COR-L47 (cell line): ENCODE results near the gene LRMDA.

ENCODE experiments used
- DNase-seq: peaks from one replicate; lab custom pipeline; 2025; lab: John Stamatoyannopoulos, UW

Gene LRMDA

GRCh38 chr10:75431180-75432111 lies at the start of gene LRMDA:
TSS of gene LRMDA (plus strand) at chr10:75431624.
- DNase-seq: no peak

GRCh38 chr10:75386128-75386527 lies 45.3 kb upstream of the LRMDA start:
- no peak for DNase-seq

DNA sequence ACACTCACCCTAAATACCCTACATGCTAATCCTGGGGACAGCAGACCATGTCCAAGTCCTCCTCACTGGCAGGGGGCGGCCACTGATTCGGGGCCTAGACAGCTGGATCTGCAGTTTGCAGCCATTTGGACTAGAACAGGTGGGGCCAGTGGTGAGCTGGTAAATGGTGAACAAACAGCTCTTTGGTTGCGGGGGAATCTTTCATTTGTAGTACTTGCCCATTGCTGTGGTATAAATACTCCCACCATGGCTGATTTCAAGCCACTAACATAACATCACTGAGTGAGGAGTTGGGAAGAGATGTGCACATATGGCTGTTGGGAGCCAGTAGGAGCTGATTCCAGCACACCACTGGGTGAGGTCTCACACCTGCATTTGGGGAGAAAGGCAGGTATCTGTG lies 43.3 kb upstream of the LRMDA start:
- DNase-seq: no peak

DNA sequence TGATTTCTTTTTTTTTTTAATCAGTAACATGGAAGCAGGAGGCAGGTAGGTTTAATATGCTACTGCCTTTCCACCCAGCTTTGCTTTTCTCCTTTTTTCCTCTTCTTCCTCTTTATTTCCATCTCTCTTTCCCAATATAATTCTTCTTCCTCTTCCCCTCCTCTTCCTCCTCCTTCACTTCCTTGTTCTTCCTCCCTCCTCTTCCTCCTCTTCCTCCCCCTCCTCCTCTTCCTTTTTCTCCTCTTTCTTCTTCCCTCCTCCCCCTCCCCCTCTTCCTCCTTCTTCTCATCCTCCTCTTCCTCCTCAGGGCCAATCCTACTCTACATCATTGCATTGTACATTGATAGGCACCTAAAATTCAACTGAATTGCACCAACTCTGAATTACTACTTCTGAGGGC lies 41.2 kb upstream of the LRMDA start:
- no peak for DNase-seq

DNA sequence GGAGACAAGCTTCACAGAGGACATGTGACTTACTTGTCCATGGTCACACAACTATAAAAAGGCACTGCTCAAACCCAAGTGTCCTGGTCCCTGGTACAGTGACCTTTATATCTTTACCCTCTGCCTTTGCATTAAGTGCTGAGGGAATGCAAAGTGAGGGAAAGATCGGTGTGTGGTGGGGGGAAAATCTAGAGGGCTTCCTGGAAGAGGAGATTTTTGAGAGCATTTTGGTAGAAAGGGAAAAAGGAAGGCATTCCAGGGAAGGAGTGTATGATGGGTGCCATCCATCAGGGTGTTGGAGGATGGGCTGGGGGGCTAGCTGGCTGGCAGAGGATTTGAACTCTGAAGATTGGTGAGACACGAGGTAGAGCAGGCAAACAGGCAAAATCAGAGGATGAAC lies 39.2 kb upstream of the LRMDA start:
- DNase-seq: no peak

- DNase-seq: no peak
Observed at GRCh38 chr10:75392744-75393143, 38.7 kb upstream of the LRMDA start.

- no peak for DNase-seq
Observed at GRCh38 chr10:75394221-75394620, 37.2 kb upstream of the LRMDA start.

- DNase-seq: no peak
Observed at GRCh38 chr10:75395066-75395931, 36.1 kb upstream of the LRMDA start.

DNA sequence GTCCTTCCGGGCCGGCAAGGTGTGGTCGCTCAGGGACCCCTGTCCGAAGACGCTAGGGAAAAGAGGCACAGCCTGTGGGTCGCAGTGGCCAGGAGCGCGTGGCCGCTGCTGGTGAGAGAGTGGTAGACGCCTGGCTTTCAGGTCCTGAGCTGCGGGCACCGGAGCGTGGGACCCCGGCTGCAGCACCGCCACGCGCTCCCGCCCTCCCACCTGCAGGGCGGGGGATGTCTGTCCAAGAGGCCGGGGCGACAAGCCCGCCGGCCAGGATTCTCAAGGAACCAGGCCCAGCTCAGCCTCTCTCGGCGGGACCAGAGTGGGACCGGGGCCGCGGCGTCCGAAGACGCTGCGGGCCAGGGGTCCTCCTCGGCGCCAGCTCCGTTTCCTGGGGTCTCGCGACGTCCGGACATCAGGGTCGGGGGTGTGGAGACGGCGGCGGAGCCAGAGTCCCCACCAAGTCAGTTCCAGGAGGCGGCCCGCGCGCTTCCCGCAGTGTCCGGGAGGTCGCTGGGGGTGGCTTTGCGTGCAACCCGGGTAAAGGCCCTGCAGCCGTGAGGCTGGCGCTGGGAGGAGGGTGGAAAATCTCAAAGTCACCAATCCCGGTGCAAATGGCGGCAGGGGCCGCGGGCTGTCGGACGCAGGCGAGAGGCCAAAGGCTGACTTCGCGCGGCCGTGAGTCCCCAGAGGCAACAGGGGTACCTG lies 35.3 kb upstream of the LRMDA start:
- no peak for DNase-seq

GRCh38 chr10:75396631-75397495 lies 34.6 kb upstream of the LRMDA start:
- DNase-seq: no peak

- no peak for DNase-seq
Observed at GRCh38 chr10:75397496-75398199, 33.8 kb upstream of the LRMDA start.

- DNase-seq: no peak
Observed at GRCh38 chr10:75398200-75398691, 33.2 kb upstream of the LRMDA start.

DNA sequence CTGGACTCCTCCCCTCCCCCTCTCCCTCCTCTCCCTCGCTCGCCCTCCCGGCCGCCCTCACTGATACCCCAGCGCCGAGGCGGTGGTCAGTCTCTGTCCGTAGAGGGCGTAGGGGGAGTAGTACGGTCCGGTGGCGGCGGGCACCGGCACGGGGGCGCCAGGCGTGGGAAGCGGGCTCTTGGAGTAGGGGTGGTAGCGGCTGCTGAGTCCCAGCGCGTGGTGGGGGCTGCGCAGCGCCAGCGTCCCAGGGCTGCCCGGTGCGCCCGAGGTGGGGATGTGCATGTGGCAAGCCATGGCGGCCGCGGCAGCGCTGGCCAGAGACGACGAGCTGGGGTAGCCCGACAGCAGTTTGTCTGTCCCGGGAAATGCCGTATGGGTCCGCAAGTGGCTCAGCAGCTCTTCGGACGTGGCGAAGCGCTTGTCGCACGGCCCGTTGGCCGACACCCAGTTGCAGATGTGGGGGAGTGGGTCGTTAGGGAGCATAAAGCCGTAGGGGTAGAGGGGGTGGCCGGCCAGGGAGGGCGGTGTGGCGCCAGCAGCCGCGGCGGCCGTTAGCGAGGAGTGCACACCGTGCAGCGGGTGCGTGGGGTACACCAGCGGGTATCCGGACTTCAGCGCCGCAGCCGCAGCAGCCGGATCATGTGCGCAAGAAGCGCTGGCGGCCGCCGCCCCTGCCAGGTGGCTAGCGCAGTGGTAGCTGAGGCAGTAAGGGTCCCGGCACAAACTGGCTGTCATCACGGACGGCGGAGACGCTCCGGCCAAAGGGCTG lies 32.5 kb upstream of the LRMDA start:
- DNase-seq: no peak

- peak; percentile 42 for DNase-seq
Observed at GRCh38 chr10:75399461-75400162, 31.8 kb upstream of the LRMDA start.

- peak; percentile 24 for DNase-seq
Observed at GRCh38 chr10:75400163-75400770, 31.2 kb upstream of the LRMDA start.

DNA sequence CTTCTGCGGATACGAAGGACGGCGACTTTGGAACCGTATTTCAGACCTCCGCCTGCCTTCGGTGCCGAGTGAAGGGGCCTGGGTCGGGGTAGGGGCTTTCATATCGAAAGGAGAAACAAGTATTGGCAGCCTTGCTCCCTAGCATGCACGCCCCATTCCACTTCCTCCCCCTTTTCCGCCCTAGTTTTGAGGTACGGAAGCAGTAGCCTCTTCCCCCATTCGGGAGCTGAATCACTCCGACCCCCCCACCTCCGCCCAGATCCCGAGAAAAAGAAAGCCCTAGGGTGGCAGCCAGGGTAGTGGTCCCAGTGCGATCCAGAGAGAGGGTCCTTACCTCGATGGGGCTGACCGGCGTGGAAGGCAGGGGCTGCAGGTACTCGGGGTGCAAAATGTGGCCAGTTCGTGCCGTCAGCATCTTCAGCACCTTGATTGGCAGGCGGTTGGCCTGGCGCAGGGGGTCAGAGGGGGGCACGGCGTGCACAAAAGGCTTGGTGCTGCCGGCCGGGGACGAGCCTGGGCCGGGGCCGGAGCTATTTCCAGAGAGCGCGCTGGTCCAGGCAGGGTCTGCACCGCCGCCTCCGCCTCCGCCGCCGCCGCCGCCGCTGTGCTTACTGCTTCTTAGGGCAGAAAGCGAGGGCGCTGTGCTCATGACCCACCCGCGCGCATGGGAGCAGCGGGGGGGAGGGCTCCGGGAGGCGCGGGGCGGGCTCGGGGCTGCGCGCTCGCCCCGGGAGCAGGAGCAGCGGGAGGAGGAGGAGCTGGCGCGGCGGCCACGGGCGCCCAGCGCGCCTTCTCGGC lies 30.5 kb upstream of the LRMDA start:
- peak; percentile 39 for DNase-seq

GRCh38 chr10:75401569-75402485 lies 29.6 kb upstream of the LRMDA start, which contains the start of gene ZNF503:
TSS of gene ZNF503 (minus strand) at chr10:75401764. CDS start at chr10:75401419, 345 bp downstream.
- peak; percentile 92 for DNase-seq
